TTC549 (cell line): ENCODE data around the gene CPLANE2.
"Not testable (repeated sequence)": the region's sequence is repeated elsewhere in the genome, so short reads cannot be mapped to it uniquely, and the experiment has no call there.

Experiments used
- FAIRE-seq: peaks from 2 replicates; lab custom pipeline; 2012; peaks lifted over from hg19 to GRCh38; lab: Jason Lieb, UNC

The CPLANE2 gene

GRCh38 chr1:16208270-16208987 is 28.6 kb downstream of the CPLANE2 start:
- FAIRE-seq: no peak

GRCh38 chr1:16207318-16208269 is 29.4 kb downstream of the CPLANE2 start:
- no peak for FAIRE-seq

- FAIRE-seq: no peak
Measured at GRCh38 chr1:16206547-16207317, 30.3 kb downstream of the CPLANE2 start.

- FAIRE-seq: no peak
Measured at GRCh38 chr1:16205891-16206546, 31.0 kb downstream of the CPLANE2 start.

GRCh38 chr1:16205334-16205671 is 31.7 kb downstream of the CPLANE2 start:
- FAIRE-seq: no peak

GRCh38 chr1:16204634-16205333 is 32.2 kb downstream of the CPLANE2 start:
- no peak for FAIRE-seq

- no peak for FAIRE-seq
Measured at GRCh38 chr1:16204216-16204615, 32.8 kb downstream of the CPLANE2 start.

- FAIRE-seq: no peak
Measured at GRCh38 chr1:16203550-16203949, 33.4 kb downstream of the CPLANE2 start.

GRCh38 chr1:16202281-16203210 is 34.4 kb downstream of the CPLANE2 start:
- no peak for FAIRE-seq

- no peak for FAIRE-seq
Measured at GRCh38 chr1:16199700-16200099, 37.3 kb downstream of the CPLANE2 start.

GRCh38 chr1:16199157-16199501 is 37.9 kb downstream of the CPLANE2 start:
- FAIRE-seq: no peak

- FAIRE-seq: no peak
Measured at GRCh38 chr1:16198444-16199156, 38.4 kb downstream of the CPLANE2 start.

- FAIRE-seq: no peak
Measured at GRCh38 chr1:16196874-16197273, 40.1 kb downstream of the CPLANE2 start.

- not testable (repeated sequence) for FAIRE-seq
Measured at GRCh38 chr1:16196139-16196538, 40.8 kb downstream of the CPLANE2 start.

GRCh38 chr1:16195518-16195905 is 41.5 kb downstream of the CPLANE2 start:
- FAIRE-seq: no peak

GRCh38 chr1:16191916-16192546 is 45.0 kb downstream of the CPLANE2 start:
- no peak for FAIRE-seq

GRCh38 chr1:16191309-16191708 is 45.7 kb downstream of the CPLANE2 start:
- no peak for FAIRE-seq

GRCh38 chr1:16189921-16190621 is 46.9 kb downstream of the CPLANE2 start:
- no peak for FAIRE-seq

- FAIRE-seq: no peak
Measured at GRCh38 chr1:16189003-16189402, 48.0 kb downstream of the CPLANE2 start.
